Mucosa of rectum (tissue), 2 donors: ENCODE data around the gene HOXC10.
A peak's percentile ranks its signal among the peaks of the same experiment; 100 is the strongest.

ENCODE experiments used
- H3K27ac ChIP-seq, 2 donors: one replicate each; pipeline ENCODE4 v1.7.0; 2013; ENCODE audit warnings: inconsistent platforms in 2 of 2, low read depth in 2 of 2, low read length in 2 of 2
- H3K27me3 ChIP-seq, 2 donors: one replicate each; pipeline ENCODE4 v1.7.0; 2013; ENCODE audit warnings: low read length in 2 of 2; ENCODE audit not compliant: control insufficient read depth in 2 of 2, insufficient read depth in 2 of 2
- H3K36me3 ChIP-seq, 2 donors: one replicate each; pipeline ENCODE4 v1.7.0; 2013; ENCODE audit warnings: low read length in 2 of 2; ENCODE audit not compliant: control insufficient read depth in 2 of 2, insufficient read depth in 2 of 2
- H3K4me1 ChIP-seq, 2 donors: one replicate each; pipeline ENCODE4 v1.7.0; 2013; ENCODE audit warnings: low read length in 2 of 2, mild to moderate bottlenecking in 1 of 2; ENCODE audit not compliant: control insufficient read depth in 2 of 2, insufficient read depth in 2 of 2
- H3K4me3 ChIP-seq, 2 donors: one replicate each; pipeline ENCODE4 v1.7.0; 2013; ENCODE audit warnings: low read length in 2 of 2
- H3K9ac ChIP-seq, 2 donors: one replicate each; pipeline ENCODE4 v1.7.0; 2013; ENCODE audit warnings: low read length in 2 of 2, low read depth in 1 of 2, mild to moderate bottlenecking in 1 of 2
- H3K9me3 ChIP-seq, 2 donors: one replicate each; pipeline ENCODE4 v1.7.0; 2013; ENCODE audit warnings: low read length in 2 of 2; ENCODE audit not compliant: control insufficient read depth in 2 of 2
- donor health status: healthy.
- donor health status: Normal muscosa, but diverticular disease.

Gene HOXC10

DNA sequence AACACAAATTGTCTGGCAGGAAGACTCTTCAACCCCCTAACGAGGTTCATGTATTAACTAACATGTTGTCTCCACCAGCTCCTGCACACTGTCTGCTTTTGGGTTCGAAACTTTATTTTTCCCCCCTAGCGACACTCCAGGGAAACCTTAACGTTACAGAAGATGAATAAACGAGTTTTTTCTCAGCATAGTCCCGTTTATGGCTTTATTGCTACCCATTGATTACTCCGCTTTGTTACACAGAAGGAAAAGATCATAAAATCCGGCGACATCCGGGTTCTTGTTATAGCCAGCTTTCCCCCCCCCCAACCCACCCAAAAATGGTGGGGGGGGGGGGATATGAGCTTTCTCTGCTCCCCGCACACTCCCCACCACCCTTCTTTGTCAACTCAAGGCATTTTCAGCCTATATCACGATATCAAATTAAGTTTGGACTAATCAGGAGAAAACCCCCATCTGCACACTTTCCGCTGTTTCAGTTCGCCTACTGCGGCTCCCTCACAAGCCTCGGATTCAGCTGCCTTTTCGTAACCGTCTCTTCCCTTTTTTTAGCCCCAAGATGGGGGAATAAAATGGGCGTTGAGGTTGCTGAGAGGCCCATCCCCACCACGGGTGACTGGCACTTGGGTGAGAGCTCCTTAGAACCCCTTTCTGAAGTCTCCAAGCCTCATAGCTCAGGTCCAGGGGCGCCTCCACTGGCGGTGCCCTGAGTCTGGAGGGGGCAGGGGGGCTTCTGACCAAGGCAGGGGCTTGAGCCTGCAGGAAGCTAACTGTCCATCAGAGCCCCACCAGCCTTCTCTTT is 41.9 kb downstream of the HOXC10 start:
- Histone ChIP-seq H3K9me3 (no peaks in the 10 kb centered on the region), H3K4me3 (no peak overlapping the region), H3K27ac (no peak overlapping the region), H3K36me3 (no peaks in the 10 kb centered on the region), H3K9ac (no peak overlapping the region), H3K27me3 (peaks cover 77 to 86% of the 10 kb centered on the region in 2 donors), H3K4me1 (peaks cover 2 to 6% of the 10 kb centered on the region in 2 donors)

DNA sequence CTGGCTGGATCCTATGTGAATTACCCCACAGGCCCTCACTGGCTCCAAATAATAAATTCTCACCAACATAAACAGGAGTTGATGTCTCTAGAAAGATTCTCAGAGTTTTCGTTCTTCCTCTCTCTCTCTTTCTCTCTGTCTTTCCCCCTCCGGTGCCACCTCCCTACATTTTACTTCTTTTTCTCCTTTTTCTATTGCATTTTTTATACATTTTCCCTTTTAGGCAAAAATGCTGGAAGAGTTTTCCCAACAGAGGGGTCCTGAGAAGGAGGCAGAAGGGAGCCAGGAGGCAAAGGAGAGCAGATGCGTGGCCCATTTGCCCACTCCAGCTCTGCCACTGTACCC is 42.5 kb downstream of the HOXC10 start:
- Histone ChIP-seq H3K4me3 (no peak overlapping the region), H3K27me3 (peaks cover 78 to 88% of the 10 kb centered on the region in 2 donors), H3K27ac (no peak overlapping the region), H3K9ac (no peak overlapping the region), H3K36me3 (no peaks in the 10 kb centered on the region), H3K4me1 (peaks cover 2 to 6% of the 10 kb centered on the region in 2 donors), H3K9me3 (no peaks in the 10 kb centered on the region)

DNA sequence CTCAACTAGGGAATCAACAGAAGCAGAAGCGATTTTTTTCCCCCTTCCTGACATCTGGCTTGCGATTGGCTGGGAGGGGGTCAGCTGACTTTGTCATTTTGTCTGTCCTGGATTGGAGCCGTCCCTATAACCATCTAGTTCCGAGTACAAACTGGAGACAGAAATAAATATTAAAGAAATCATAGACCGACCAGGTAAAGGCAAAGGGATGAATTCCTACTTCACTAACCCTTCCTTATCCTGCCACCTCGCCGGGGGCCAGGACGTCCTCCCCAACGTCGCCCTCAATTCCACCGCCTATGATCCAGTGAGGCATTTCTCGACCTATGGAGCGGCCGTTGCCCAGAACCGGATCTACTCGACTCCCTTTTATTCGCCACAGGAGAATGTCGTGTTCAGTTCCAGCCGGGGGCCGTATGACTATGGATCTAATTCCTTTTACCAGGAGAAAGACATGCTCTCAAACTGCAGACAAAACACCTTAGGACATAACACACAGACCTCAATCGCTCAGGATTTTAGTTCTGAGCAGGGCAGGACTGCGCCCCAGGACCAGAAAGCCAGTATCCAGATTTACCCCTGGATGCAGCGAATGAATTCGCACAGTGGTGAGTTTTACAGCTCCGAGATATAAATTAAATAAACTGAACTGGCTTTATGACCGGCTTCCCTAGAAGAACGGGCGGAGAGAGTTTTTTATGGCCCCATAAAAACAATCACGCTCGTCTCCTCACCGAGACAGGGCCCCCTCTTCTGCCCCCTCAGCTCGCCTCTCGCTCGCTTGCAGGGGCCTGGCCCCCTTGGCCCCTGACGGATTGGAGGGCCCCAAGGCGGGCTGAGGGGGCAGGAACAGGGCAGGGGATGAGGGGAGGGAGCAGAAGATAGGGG is 43.6 kb downstream of the HOXC10 start, which contains the start of gene HOXC6:
TSS of gene HOXC6 (plus strand) at position 127 of the 888 bp plus-strand sequence. CDS start at position 209, 82 bp downstream.
- peak within 1 kb of the TSS in 1 of 2 donors; percentile 38 for H3K4me3 ChIP-seq
- H3K9ac ChIP-seq, result no peak within 1 kb of the TSS
- H3K4me1 ChIP-seq, result peaks cover 2 to 8% of the 10 kb centered on the region in 2 donors
- no peaks in the 10 kb centered on the region for H3K36me3 ChIP-seq
- peaks cover 0 to 3% of the 10 kb centered on the region in 2 donors for H3K9me3 ChIP-seq
- peaks cover 76 to 89% of the 10 kb centered on the region in 2 donors for H3K27me3 ChIP-seq
- H3K27ac ChIP-seq, result no peak within 1 kb of the TSS

DNA sequence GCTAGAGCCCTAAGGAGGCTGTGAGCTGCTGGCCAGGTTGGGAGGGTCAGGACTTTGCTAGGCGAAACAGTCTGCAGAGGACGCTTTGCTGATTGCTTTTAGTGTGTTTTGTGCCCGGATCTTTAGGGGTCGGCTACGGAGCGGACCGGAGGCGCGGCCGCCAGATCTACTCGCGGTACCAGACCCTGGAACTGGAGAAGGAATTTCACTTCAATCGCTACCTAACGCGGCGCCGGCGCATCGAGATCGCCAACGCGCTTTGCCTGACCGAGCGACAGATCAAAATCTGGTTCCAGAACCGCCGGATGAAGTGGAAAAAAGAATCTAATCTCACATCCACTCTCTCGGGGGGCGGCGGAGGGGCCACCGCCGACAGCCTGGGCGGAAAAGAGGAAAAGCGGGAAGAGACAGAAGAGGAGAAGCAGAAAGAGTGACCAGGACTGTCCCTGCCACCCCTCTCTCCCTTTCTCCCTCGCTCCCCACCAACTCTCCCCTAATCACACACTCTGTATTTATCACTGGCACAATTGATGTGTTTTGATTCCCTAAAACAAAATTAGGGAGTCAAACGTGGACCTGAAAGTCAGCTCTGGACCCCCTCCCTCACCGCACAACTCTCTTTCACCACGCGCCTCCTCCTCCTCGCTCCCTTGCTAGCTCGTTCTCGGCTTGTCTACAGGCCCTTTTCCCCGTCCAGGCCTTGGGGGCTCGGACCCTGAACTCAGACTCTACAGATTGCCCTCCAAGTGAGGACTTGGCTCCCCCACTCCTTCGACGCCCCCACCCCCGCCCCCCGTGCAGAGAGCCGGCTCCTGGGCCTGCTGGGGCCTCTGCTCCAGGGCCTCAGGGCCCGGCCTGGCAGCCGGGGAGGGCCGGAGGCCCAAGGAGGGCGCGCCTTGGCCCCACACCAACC is 44.8 kb downstream of the HOXC10 start:
- Histone ChIP-seq H3K36me3 (no peaks in the 10 kb centered on the region), H3K27me3 (peaks cover 72 to 82% of the 10 kb centered on the region in 2 donors), H3K4me1 (peaks cover 2 to 8% of the 10 kb centered on the region in 2 donors), H3K9ac (no peak overlapping the region), H3K9me3 (peaks cover 0 to 3% of the 10 kb centered on the region in 2 donors), H3K4me3 (no peak overlapping the region), H3K27ac (no peak overlapping the region)

DNA sequence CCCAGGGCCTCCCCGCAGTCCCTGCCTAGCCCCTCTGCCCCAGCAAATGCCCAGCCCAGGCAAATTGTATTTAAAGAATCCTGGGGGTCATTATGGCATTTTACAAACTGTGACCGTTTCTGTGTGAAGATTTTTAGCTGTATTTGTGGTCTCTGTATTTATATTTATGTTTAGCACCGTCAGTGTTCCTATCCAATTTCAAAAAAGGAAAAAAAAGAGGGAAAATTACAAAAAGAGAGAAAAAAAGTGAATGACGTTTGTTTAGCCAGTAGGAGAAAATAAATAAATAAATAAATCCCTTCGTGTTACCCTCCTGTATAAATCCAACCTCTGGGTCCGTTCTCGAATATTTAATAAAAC is 45.5 kb downstream of the HOXC10 start:
- no peaks in the 10 kb centered on the region for H3K36me3 ChIP-seq
- no peak overlapping the region for H3K27ac ChIP-seq
- H3K9me3 ChIP-seq, result peaks cover 0 to 3% of the 10 kb centered on the region in 2 donors
- no peak overlapping the region for H3K4me3 ChIP-seq
- peaks cover 2 to 8% of the 10 kb centered on the region in 2 donors for H3K4me1 ChIP-seq
- H3K27me3 ChIP-seq, result peaks cover 72 to 83% of the 10 kb centered on the region in 2 donors
- no peak overlapping the region for H3K9ac ChIP-seq

DNA sequence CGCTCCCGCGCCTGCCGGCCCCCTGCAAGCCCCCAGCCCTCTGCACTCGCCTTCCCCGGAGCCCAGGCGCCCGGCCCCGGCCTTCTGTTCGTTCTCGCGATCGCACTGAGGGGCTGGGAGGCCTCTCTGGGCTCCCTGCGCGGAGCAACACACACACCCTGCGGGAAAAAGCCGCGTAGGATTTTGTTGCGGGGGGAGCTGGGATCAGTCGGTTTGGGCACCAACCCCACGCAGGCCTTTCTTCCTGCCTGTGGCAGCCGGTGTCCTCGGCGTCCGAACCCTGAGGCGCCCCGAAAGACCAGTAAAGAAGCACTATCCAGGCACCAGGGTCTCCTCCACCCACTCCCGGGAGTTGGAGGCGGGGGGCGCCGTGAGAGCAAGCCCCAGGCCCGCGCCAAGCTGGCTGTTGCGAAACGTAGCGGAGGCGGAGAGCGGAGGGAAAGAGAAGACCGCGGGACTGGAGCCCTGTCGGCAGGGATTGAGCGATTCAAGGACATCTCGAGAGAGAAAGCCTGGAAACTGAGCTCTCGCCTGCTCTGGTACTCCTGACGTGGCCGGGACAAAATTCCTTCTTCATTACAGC is 46.0 kb downstream of the HOXC10 start:
- no peaks in the 10 kb centered on the region for H3K36me3 ChIP-seq
- peaks cover 0 to 3% of the 10 kb centered on the region in 2 donors for H3K9me3 ChIP-seq
- H3K4me3 ChIP-seq, result no peak overlapping the region
- H3K9ac ChIP-seq, result no peak overlapping the region
- H3K4me1 ChIP-seq, result peaks cover 2 to 8% of the 10 kb centered on the region in 2 donors
- no peak overlapping the region for H3K27ac ChIP-seq
- H3K27me3 ChIP-seq, result peaks cover 73 to 83% of the 10 kb centered on the region in 2 donors

DNA sequence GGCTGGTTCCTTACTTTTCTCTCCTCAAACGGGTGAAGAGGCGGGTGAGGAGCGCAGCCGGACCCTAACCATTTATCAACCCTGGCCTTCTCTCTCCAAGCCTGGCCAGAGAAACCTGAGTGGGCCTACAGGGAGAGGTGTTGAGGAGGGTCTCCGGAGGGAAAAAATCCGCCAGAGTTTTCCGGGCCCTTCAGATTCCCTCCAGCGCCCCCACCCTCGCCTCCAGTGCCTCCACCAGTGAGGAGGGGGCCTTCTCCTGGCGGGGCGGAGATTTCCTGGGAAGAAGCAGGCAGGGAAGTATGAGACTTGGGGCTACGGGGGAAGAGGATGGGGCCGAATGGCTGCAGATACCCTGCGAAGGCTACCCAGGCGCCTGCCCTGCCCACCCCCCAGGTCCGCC is 46.5 kb downstream of the HOXC10 start:
- peaks cover 2 to 8% of the 10 kb centered on the region in 2 donors for H3K4me1 ChIP-seq
- H3K27me3 ChIP-seq, result peaks cover 74 to 83% of the 10 kb centered on the region in 2 donors
- H3K27ac ChIP-seq, result no peak overlapping the region

DNA sequence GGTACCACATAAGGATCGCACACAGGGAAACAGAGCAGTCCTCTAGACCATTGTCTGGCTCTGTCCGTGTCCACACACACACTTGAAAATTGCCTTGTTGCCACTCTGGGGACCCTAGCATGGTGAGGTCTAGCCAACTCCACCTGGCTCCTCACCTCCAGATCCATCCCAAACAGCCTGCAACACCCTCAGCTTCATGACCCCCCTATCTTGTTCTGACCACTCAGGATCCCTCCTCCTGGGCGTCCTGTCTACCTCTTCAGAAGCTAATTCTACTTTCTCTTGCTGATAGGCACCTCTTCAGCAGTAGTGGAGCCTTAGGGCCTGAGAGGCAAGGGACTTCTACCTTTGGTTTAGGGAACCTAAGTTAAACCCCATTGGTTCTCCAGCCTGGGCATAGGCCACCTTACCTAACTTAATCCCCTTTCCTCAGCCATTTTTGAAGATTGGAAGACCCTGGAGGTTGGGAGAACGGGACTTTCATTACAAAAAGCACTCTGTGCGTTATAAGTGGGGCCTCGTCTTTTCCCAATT is 47.2 kb downstream of the HOXC10 start:
- Histone ChIP-seq H3K4me1 (peaks cover 0 to 8% of the 10 kb centered on the region in 2 donors), H3K27ac (no peak overlapping the region), H3K27me3 (peaks cover 78 to 84% of the 10 kb centered on the region in 2 donors), H3K9me3 (peaks cover 0 to 3% of the 10 kb centered on the region in 2 donors), H3K9ac (no peak overlapping the region), H3K4me3 (no peak overlapping the region), H3K36me3 (no peaks in the 10 kb centered on the region)

More for the DNA sequence above, 46.5 kb downstream of the HOXC10 start:
- Histone ChIP-seq H3K9ac (no peak overlapping the region), H3K36me3 (no peaks in the 10 kb centered on the region), H3K9me3 (peaks cover 0 to 3% of the 10 kb centered on the region in 2 donors), H3K4me3 (no peak overlapping the region)

DNA sequence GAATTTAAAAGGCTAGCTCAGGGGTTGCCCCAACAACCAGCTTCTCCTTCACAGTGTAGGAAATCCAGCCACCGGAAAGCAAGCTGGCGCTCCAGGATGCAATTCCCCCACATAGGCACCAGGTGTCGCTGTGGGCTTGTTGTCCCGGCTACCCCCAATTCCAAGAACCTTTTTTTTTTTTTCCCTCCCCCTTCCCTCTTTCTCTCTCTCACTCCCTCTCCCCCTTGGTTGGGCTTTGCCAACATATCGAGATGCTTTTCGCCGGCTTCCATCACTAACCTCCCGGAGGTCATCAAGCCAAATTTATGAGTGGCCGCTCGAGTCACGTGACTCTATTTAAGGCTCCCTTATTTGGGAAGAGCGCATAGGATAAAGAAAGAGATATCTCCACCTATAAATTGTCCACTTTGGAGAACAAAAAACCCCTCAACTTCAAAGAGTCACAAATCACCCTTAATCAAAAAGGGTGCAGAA is 47.7 kb downstream of the HOXC10 start, which contains the start of gene HOXC5:
TSS of gene HOXC5 (plus strand) at position 424 of the 474 bp plus-strand sequence. CDS start 73 bp downstream, outside the sequence.
- H3K27ac ChIP-seq, result no peak within 1 kb of the TSS
- H3K36me3 ChIP-seq, result no peaks in the 10 kb centered on the region
- H3K9me3 ChIP-seq, result peaks cover 0 to 3% of the 10 kb centered on the region in 2 donors
- H3K27me3 ChIP-seq, result peaks cover 77 to 84% of the 10 kb centered on the region in 2 donors
- H3K4me3 ChIP-seq, result peak within 1 kb of the TSS; percentile 16 to 44
- H3K4me1 ChIP-seq, result peaks cover 0 to 8% of the 10 kb centered on the region in 2 donors
- no peak within 1 kb of the TSS for H3K9ac ChIP-seq
